OCI-LY1 (cell line): ENCODE results near the gene CAPN7.

Experiments
- H2AFZ ChIP-seq: fragments of 200-600 bp; sonication (generic), shearing (Covaris generic); 2 replicates; pipeline ENCODE4 v1.6.0; 2014; ENCODE audit warnings: antibody characterized with exemption, mild to moderate bottlenecking, low read length
- H3F3A ChIP-seq: fragments of 200-600 bp; sonication (generic), shearing (Covaris generic); 2 replicates; pipeline ENCODE4 v1.6.0; 2014; ENCODE audit warnings: mild to moderate bottlenecking, antibody characterized with exemption, low read length, moderate library complexity; ENCODE audit not compliant: insufficient read depth
- H3K27ac ChIP-seq: fragments of 200-600 bp; sonication (generic); 2 replicates; pipeline ENCODE4 v1.5.1; 2014; ENCODE audit warnings: low read length, mixed run types, mild to moderate bottlenecking, low read depth; ENCODE audit not compliant: poor library complexity, severe bottlenecking
- H3K27me3 ChIP-seq: fragments of 200-600 bp; sonication (generic); 2 replicates; pipeline ENCODE4 v1.6.0; 2014; ENCODE audit warnings: antibody characterized with exemption, mild to moderate bottlenecking, low read length, moderate library complexity; ENCODE audit not compliant: insufficient read depth
- H3K36me3 ChIP-seq: fragments of 200-600 bp; sonication (generic); 2 replicates; pipeline ENCODE4 v1.6.1; 2014; ENCODE audit warnings: mild to moderate bottlenecking, antibody characterized with exemption, low read length, moderate library complexity, mixed read lengths; ENCODE audit not compliant: insufficient read depth
- H3K4me1 ChIP-seq: fragments of 200-600 bp; sonication (generic); 2 replicates; pipeline ENCODE4 v1.5.1; 2014; ENCODE audit warnings: mild to moderate bottlenecking, low read length, moderate library complexity; ENCODE audit not compliant: insufficient read depth, severe bottlenecking
- H3K4me2 ChIP-seq: fragments of 200-600 bp; sonication (generic), shearing (Covaris generic); 2 replicates; pipeline ENCODE4 v1.6.1; 2014; ENCODE audit warnings: low read length
- H3K4me3 ChIP-seq: fragments of 200-600 bp; sonication (generic); 2 replicates; pipeline ENCODE4 v1.5.1; 2014; ENCODE audit warnings: low read length, low read depth, mild to moderate bottlenecking, mixed read lengths; ENCODE audit not compliant: poor library complexity, severe bottlenecking
- H3K79me2 ChIP-seq: fragments of 200-600 bp; shearing (Covaris generic); 2 replicates; pipeline ENCODE4 v1.6.1; 2016; ENCODE audit warnings: mixed run types, low read length, mixed read lengths; ENCODE audit not compliant: insufficient read depth
- H3K9ac ChIP-seq: fragments of 200-600 bp; sonication (generic), shearing (Covaris generic); 2 replicates; pipeline ENCODE4 v1.6.1; 2014; ENCODE audit warnings: mild to moderate bottlenecking, low read length, mixed read lengths
- H3K9me2 ChIP-seq: fragments of 200-600 bp; sonication (generic), shearing (Covaris generic); 2 replicates; pipeline ENCODE4 v1.6.1; 2014; ENCODE audit warnings: low read depth, mild to moderate bottlenecking, low read length, mixed read lengths
- H3K9me3 ChIP-seq: fragments of 200-600 bp; shearing (Covaris generic); 2 replicates; pipeline ENCODE4 v1.6.1; 2014; ENCODE audit warnings: low read length, mixed read lengths
- H4K20me1 ChIP-seq: fragments of 200-600 bp; sonication (generic), shearing (Covaris generic); 2 replicates; pipeline ENCODE4 v1.6.0; 2016; ENCODE audit warnings: mild to moderate bottlenecking, low read length; ENCODE audit not compliant: insufficient read depth
- EZH2 ChIP-seq: fragments of 200-600 bp; sonication (generic), shearing (Covaris generic); IDR thresholded peaks from 2 replicates; pipeline ENCODE4 v1.8.0; 2017; ENCODE audit warnings: borderline replicate concordance, mixed run types, mild to moderate bottlenecking, antibody characterized with exemption, low read length, moderate library complexity, mixed read lengths
- TF ChIP-seq, protein P1 (sequence below): fragments of 200-600 bp; sonication (generic), shearing (Covaris generic); IDR thresholded peaks from 2 replicates; pipeline ENCODE4 v1.5.1; 2017; ENCODE audit warnings: mild to moderate bottlenecking, antibody characterized with exemption, low read length, moderate library complexity, mixed read lengths

Gene CAPN7

DNA sequence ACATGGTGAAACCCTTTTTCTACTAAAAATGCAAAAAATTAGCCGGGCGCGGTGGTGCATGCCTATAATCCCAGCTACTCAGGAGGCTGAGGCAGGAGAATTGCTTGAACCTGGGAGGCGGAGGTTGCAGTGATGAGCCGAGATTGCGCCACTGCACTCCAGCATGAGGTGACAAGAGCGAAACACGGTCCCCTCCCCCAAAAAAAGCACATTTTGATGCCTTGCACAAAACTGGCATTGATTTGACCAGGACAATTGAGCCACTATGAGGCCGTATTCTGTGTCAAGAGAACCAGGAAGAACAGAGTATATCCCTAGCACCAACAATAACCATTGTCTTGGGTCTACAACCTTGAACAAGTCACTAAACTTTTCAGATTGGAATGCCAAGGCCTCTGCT is 75.8 kb downstream of the CAPN7 start:
- Histone ChIP-seq H4K20me1 (no peaks in the 10 kb centered on the region), H2AFZ (no peak overlapping the region), H3K4me1 (peaks cover 20% of the 10 kb centered on the region), H3K9me3 (no peaks in the 10 kb centered on the region), H3F3A (no peaks in the 10 kb centered on the region), H3K27ac (no peak overlapping the region), H3K4me3 (no peak overlapping the region), H3K9ac (no peak overlapping the region), H3K9me2 (no peaks in the 10 kb centered on the region), H3K4me2 (no peak overlapping the region), H3K79me2 (no peaks in the 10 kb centered on the region), H3K27me3 (peaks cover 5% of the 10 kb centered on the region; the same call in 1 of the 2 replicates), H3K36me3 (no peaks in the 10 kb centered on the region)
- TF ChIP-seq, protein P1, sequence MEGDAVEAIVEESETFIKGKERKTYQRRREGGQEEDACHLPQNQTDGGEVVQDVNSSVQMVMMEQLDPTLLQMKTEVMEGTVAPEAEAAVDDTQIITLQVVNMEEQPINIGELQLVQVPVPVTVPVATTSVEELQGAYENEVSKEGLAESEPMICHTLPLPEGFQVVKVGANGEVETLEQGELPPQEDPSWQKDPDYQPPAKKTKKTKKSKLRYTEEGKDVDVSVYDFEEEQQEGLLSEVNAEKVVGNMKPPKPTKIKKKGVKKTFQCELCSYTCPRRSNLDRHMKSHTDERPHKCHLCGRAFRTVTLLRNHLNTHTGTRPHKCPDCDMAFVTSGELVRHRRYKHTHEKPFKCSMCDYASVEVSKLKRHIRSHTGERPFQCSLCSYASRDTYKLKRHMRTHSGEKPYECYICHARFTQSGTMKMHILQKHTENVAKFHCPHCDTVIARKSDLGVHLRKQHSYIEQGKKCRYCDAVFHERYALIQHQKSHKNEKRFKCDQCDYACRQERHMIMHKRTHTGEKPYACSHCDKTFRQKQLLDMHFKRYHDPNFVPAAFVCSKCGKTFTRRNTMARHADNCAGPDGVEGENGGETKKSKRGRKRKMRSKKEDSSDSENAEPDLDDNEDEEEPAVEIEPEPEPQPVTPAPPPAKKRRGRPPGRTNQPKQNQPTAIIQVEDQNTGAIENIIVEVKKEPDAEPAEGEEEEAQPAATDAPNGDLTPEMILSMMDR, result no peak
- no peak for TF ChIP-seq EZH2

DNA sequence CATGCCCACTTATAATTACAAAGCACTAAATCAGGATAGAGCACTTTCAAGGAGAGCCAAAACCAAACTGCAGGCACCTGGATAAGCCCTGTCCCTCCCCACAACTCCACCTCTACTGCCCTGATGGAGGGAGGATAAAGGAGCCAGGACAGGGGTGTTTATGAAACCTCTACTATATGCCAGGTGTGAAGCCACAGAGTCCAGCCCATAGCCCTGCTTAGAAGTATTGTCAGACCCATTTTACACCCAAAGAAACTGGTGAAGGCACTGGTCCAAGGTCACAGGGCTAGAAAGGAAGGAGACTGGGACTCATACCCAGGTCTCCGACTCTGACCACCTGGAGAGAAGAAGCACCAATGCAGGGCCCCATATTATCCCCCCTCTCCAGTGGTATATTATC is 77.7 kb downstream of the CAPN7 start:
- Histone ChIP-seq H3K9me3 (no peaks in the 10 kb centered on the region), H2AFZ (no peak overlapping the region), H3K79me2 (no peaks in the 10 kb centered on the region)

DNA sequence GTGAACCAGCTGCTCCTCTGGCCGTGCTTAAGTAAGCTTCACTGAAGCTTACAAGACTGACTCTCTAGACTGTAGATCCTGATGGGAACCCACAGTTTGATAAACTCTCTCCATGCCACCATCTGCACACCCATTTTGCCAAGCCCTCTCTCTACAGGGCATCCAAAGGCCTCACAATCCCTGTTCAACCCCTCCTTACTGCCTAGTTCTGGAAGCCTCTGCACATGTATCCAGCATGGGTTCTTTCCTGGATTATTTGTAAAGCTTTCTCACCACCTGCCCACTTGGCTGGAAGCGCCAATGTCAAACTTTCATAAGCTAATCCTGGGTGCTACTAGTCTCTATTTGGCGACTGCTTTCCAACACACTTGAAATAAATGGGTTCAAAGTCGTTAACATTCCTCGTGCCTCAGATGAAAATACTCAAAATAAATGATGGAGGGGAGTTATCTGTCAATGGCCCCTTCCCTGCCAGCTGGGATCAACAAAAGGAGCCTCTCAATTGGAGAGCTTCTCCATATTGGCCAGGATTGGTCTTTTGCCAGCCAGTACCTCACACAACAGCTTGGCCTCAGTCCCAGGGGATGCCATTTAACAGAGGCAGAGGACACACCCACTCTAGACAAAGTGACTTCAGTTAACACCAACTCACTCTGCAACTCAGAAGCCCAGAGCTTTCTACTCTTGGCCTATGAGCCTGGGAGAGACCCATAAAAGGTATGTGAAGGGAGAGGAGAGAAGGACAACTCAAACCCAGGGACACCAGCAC is 78.3 kb downstream of the CAPN7 start:
- H3K36me3 ChIP-seq, result no peaks in the 10 kb centered on the region; the same call in 1 of the 2 replicates
- no peak for TF ChIP-seq EZH2
- TF ChIP-seq, protein P1, result no peak
- H3K27ac ChIP-seq, result no peak overlapping the region
- no peak overlapping the region for H3K4me2 ChIP-seq
- no peaks in the 10 kb centered on the region for H3K79me2 ChIP-seq
- H4K20me1 ChIP-seq, result no peaks in the 10 kb centered on the region
- H3K9ac ChIP-seq, result no peak overlapping the region
- H3K4me1 ChIP-seq, result peaks cover 13% of the 10 kb centered on the region
- H3K9me2 ChIP-seq, result no peaks in the 10 kb centered on the region
- H3K9me3 ChIP-seq, result no peaks in the 10 kb centered on the region
- H3K4me3 ChIP-seq, result no peak overlapping the region
- H3K27me3 ChIP-seq, result no peaks in the 10 kb centered on the region
- H2AFZ ChIP-seq, result no peak overlapping the region
- no peaks in the 10 kb centered on the region for H3F3A ChIP-seq

More for the DNA sequence above, 77.7 kb downstream of the CAPN7 start:
- H3K27ac ChIP-seq, result no peak overlapping the region
- H3K27me3 ChIP-seq, result no peaks in the 10 kb centered on the region
- no peak overlapping the region for H3K4me3 ChIP-seq
- H3K9ac ChIP-seq, result no peak overlapping the region
- TF ChIP-seq EZH2, result no peak
- TF ChIP-seq, protein P1, result no peak
- no peaks in the 10 kb centered on the region; the same call in 1 of the 2 replicates for H3K36me3 ChIP-seq
- H4K20me1 ChIP-seq, result no peaks in the 10 kb centered on the region
- H3K4me1 ChIP-seq, result peaks cover 19% of the 10 kb centered on the region
- no peaks in the 10 kb centered on the region for H3K9me2 ChIP-seq
- H3F3A ChIP-seq, result no peaks in the 10 kb centered on the region
- H3K4me2 ChIP-seq, result no peak overlapping the region
